GM12864 (cell line): ENCODE data around the gene MTUS2.

Source experiments
- DNase-seq: peaks from one replicate; pipeline ENCODE4 v3.0.0-alpha.2; 2011; ENCODE audit warnings: low read depth
- H3K4me3 ChIP-seq: 2 replicates; pipeline ENCODE4 v1.5.1; 2011; ENCODE audit warnings: mild to moderate bottlenecking, low read depth, low read length, control low read depth
- CTCF ChIP-seq: IDR thresholded peaks from 2 replicates; pipeline ENCODE4 v1.5.1; 2011; ENCODE audit warnings: low read depth, mild to moderate bottlenecking, moderate library complexity, low read length, control low read depth, inconsistent platforms; ENCODE audit errors: missing control alignments

MTUS2 gene

GRCh38 chr13:29535663-29536655 is 715.8 kb downstream of the MTUS2 start:
- no peak overlapping the region for H3K4me3 ChIP-seq
- DNase-seq: no peak
- no peak for TF ChIP-seq CTCF

- no peak overlapping the region for H3K4me3 ChIP-seq
- no peak for TF ChIP-seq CTCF
- no peak for DNase-seq
These were observed 716.7 kb downstream of the MTUS2 start for GRCh38 chr13:29536853-29537252.

GRCh38 chr13:29537736-29538651 is 717.9 kb downstream of the MTUS2 start:
- TF ChIP-seq CTCF: no peak
- DNase-seq: no peak
- H3K4me3 ChIP-seq: no peak overlapping the region

GRCh38 chr13:29538652-29539040 is 718.5 kb downstream of the MTUS2 start:
- no peak for TF ChIP-seq CTCF
- no peak overlapping the region for H3K4me3 ChIP-seq
- DNase-seq: no peak

GRCh38 chr13:29539856-29540255 is 719.7 kb downstream of the MTUS2 start:
- no peak for TF ChIP-seq CTCF
- DNase-seq: no peak
- H3K4me3 ChIP-seq: no peak overlapping the region

- TF ChIP-seq CTCF: no peak
- no peak for DNase-seq
- no peak overlapping the region for H3K4me3 ChIP-seq
These were observed 720.2 kb downstream of the MTUS2 start for GRCh38 chr13:29540334-29540733.
